Activated CD4-positive, alpha-beta T cell treated with anti-CD3 and anti-CD28 coated beads for 24 hours (primary cell): ENCODE results near the gene NPC1L1.

ENCODE experiments used
- DNase-seq, 2 donors: peaks; one replicate each; pipeline ENCODE4 v3.0.0-alpha.2; 2020; ENCODE audit warnings: low read depth in 2 of 2

Gene NPC1L1

DNA sequence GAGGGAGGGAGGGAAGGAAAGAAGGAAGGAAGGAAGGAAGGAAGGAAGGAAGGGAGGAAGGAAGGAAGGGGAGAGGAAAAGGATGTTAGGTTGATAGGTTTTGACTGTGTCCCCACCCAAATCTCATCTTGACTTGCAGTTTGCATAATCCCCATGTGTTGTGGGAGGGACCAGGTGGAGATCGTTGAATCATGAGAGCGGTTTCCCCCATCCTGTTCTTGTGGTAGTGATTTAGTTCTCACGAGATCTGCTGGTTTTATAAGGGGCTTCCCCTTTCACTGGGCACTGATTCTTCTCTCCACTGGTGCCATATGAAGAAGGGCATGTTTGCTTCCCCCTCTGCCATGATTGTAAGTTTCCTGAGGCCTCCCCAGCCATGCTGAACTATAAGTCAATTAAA is 35.5 kb downstream of the NPC1L1 start:
- DNase-seq = no peak

DNA sequence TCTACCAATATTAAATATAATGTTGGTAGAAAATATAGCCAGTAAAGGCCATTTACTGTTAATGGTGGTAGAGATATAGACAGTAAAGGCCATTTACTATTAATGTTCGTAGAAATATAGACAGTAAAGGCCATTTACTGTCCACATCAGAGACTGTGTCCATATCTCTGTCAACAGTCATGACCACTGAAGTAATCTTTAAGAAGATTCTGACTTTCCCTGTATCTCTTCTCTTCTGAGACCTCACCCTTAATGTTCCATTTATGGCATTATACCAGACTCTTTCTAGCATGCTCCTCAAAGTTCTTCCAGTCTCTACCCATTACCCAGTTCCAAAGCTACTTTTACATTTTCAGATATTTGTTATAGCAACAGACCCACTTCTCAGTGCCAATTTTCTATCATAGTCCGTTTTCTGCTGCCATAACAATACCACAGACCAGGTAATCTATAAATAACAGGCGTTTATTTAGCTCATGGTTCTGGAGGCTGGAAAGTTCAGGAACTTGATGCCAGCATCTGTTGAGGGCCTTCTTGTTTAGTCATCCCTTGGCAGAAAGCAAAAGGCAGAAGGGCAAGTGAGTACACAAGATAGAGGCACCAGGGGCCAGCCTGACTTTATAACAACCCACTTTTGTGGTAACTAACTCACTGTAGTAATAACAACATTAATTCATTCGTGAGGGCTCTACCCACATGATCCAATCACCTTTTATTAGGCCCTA is 42.7 kb downstream of the NPC1L1 start:
- DNase-seq = no peak

DNA sequence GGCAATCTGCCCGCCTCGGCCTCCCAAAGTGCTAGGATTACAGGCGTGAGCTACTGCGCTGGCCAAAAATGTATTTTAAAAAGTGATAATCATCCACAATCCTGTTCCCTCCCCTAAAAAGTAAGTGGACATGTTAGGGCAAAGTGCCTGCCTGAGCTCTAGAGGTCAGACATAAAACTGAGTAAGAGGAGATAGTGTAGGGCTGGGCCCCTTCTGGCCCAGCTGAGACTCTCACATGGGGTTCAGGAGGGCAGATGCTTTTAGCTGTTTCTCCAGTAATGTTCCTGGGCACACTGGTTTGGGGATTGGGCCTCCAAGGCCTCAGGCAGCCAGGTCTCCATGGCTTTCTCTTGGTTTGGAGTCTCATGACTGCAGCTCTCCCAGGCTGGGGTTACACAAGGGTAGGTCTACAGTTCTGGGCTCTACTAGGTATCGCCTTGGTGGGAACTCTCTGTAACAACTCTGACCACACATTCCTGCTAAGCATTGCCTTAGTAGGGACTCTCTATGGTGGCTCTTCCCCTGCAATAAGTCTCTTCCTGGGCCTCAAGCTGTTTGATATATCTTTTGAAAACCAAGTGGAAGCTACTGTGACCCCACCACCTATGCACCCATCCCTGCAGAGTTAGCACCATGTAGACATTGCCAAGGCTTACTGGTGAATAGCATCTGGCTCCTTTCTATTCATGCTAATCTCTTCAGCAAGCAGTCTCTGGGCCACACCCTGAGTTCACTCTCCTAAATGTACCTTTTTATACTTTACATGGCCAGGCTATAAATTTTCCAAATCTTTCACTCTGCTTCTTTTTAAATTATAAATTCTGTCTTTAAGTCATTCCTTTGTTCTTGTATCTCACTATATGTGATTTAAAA is 43.7 kb downstream of the NPC1L1 start:
- no peak for DNase-seq

DNA sequence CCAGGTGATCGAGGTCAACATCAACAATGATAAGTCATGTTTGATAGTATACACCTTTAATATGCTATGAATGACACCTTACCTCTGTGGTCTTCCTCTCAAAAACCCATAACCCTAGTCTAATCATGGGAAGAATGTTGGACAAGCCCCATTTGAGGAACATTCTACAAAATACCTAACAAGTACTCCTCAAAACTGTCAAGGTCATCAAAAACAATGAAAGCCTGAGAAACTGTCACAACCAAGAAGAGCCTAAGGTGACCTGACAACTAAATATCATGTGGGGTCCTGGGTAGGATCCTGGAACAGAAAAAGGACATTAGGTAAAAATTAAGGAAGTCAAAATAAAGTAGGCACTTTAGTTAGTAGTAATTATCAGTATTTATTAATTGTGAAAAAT is 44.7 kb downstream of the NPC1L1 start:
- no peak for DNase-seq

DNA sequence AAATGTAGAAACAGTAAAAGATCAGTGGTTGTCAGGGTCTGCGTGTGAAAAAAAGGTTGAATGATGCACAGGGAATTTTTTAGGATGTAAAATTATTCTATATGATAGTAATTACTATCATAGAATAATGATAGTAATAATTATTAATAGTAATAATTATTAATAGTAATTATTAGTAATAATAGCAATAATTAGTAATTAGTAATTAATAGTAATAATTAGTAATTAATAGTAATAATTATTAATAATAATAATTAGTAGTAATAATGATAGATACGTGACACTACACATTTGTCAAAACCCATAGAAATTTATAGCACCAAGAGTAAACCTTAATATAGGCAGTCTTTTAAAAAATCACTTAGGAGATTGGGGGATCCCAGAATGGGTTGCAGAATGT is 46.2 kb downstream of the NPC1L1 start:
- DNase-seq = no peak

DNA sequence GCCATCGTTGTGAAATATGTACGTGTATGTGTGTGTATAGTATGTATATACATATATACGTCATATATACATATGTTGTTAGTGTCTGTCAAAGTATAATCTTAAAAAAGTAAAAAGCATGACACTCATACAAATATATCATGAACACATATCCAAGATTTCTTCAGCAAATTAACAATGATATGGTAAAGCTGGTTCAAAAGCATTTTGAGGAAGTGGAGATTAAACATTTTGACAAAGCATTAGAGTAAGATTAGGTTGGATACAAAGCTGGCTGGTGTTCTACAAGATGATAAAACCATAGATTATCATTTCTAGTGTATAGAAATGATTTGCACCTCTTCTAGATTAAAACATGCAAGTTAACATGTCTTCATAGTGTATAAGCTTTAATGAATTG is 49.9 kb downstream of the NPC1L1 start:
- no peak for DNase-seq

DNA sequence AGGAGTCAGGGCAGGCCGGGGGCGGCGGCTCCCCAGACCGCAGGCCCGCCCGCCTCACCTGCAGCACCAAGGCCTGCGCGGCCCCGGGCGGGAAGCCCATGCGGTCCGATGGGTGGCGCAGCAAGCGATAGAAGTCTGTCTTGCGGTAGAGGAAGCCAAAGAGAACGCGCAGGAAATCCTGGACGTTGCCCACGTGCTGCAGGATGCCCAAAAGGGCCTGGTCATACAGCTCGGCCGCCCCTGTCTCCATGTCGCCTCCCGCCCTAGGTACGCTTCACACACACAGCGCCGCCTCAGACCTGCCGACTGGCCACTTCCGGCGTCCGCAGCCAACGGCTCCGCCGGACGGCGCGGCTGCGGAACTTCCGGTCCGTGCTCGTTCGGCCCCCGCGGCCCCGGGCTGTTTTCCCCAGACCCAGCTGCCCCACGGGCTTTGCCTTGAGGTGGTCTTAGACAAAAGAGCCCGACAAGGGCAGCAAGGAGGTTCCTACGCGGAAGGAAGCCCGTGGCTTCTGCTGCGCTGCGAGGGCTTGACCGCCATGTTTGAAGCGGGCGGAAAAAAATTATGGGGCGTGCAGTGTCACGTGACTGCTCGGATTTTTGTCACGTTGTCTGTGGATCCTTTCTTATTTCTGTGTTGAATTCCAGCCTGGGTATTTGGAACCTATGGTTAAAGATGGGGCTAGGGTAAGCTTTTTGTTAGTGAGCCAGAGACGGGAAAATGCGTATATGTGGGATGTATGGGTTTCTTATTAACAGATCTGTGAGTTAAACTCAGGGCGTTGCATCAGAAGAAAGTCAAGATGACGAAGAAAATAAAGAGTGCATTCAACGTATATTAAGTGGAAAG is 50.6 kb downstream of the NPC1L1 start, which contains the start of gene NUDCD3:
NUDCD3 (minus strand) TSS at position 308 of the 850 bp plus-strand sequence; CDS start at position 250, 58 bp downstream.
- peak; percentile 68 to 71 for DNase-seq

DNA sequence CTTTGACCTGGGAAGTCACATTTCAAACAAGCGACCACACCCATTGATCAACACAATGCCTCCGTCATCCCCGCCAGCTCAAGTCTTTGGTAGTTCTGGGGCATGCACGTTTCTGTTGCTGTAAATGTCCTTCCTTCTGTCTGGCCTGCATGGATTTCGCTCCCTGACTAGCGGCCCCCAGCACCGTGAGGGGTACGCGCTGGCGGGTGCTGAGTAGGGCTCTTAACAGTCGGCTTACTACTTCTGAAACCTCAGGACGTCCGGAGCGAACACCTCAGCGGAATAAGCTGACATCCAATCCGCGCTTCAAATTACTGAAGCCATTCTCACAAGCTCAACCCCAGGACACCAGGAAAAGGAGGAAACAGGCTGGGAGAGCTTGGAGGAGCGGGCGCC is 51.2 kb downstream of the NPC1L1 start:
- DNase-seq = peak; percentile 6 to 12

DNA sequence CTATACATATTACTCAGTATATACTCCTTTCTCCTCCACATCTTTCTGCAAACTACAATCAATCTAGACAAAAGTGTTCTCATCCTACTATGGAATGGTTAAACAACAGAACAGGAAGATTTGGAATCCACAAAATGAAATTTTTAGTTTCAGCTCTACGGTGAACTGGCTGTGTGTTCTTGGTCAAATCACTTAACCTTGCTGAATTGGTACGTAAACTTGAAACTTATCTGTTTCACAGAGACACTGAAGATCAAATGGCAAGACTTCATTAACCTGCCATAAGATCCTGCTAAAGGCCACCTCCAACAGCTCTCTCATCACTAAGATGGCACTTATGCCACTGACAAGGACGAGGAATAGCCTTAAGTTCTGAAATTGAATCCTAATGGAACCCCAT is 52.2 kb downstream of the NPC1L1 start:
- DNase-seq = no peak

DNA sequence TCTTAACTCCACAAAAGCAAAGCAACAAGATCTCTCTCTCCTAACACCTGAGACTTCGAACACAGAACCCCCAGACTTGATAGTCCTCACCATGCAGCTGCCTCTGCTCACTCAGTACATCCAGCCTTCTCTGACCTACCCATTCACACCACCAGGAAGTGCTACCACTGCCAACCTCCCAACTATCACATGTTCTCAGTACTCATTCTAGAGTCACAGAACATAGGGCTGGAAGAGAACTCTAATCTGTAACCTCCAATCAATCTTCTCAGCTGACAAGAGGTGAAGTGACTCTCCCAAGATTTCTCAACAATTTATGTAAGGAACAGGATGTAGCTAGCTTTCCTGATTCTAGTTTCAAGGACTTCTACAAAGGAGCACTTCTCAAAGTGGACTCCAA is 54.4 kb downstream of the NPC1L1 start:
- DNase-seq = no peak

DNA sequence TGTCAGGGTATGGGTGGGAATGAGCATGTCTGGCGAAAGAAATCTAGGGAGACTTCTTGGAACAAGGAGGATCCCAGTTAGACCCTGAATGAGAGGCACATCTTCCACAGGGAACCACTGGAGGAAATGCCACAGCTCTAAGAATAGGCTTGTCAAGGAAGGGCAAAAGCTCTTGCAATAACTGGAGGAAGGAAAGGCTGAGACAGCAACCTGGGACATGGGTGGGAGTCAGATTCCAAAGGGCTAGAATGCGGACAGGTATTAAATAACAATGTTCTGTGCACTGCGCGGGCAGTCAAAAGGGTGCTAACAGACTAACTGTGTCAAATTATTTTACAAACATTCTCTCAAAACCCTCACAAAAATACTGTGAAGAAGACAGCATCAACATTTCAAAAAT is 55.1 kb downstream of the NPC1L1 start:
- DNase-seq = no peak

DNA sequence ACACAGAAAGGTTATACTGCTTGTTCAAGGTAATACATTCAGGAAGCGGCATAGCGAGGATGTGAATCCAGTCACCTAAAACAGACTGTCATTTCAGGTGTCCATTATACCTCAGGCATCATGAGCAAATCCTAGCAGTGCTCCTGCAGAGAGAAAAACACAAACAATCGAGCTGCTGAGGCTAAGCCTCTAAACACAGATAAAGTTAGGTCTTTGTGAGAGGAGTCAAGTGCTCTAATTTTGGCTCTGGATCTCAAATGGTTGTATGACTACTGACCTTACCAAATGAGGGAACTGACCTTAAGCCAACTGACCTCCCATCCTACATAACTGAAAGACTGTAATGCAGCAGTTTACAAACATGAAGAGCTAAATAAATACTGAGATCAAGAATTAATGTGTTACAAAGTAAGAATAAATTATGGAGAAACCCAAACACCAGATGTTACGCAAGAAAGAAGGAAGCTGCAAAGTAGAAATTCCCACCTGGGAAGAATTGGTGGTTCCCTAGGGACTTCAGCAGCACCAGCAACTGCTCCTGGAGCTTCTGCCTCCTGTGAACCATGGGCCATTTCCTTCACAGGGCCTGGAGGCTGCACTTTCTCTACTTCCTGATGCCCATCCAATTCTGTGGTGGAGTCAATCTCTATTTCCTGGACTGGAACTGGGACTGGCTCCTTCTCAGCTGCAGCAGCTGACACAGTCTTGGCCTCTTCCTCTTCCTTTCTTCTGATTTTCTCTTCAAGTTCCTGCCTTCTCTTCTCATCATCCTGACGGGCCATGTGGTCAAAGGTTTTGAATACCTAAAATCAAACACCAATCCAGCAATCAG is 56.4 kb downstream of the NPC1L1 start:
- no peak for DNase-seq

DNA sequence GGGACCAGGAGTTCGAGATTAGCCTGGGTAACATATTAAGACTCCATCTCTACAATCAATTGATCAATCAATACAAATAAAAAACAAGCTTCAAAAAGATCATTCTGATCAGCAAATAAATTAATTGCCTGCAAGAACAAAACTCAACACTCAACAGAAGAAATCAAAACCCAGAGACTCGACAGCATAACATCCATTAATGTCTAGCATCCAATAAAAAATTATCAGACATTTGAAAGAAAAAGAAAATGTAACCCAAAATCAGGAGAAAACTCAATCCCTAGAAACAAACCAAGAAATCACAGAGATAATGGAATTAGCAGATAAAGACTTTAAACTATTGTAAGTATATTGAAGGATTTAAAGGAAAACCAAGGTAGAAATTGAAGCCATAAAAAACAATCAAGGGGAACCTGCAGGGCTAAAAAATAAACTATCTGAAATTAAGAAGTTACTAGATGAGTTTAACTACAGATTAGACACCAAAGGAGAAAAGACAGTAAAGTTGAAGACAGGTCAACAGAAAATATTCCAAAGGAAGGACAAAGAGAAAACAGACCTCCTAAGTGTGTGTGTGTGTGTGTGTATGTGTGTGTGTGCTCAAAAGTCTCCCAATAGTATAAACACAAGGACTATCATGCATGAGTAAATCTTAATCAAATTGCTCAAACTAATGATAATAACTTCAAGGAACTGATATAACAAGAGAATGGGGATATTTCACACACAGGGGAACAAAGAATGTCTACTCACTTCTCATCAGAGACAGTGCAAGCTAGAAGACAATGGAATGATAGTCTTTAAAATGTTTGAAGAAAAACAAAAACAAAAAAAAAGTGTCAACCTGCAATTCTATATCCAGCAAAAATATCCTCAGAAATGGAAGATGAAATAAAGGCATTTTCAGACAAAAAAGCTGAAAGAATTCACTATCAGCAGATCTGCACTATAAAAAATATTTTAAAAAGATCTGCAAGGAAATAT is 58.3 kb downstream of the NPC1L1 start:
- no peak for DNase-seq

DNA sequence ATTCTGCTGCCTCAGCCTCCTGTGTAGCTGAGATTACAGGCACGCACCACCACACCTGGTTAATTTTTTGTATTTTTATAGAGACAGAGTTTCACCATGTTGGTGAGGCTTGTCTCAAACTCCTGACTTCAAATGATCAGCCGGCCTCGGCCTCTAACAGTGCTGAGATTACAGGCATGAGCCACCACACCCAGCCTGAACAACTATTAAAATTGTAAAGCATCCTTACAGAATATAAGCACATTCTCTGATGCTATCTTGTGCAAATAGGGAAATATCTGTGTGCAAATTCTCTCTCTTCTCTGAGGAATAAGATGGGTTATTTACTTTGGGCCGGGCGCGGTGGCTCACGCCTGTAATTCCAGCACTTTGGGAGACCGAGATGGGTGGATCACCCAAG is 63.2 kb downstream of the NPC1L1 start:
- no peak for DNase-seq

DNA sequence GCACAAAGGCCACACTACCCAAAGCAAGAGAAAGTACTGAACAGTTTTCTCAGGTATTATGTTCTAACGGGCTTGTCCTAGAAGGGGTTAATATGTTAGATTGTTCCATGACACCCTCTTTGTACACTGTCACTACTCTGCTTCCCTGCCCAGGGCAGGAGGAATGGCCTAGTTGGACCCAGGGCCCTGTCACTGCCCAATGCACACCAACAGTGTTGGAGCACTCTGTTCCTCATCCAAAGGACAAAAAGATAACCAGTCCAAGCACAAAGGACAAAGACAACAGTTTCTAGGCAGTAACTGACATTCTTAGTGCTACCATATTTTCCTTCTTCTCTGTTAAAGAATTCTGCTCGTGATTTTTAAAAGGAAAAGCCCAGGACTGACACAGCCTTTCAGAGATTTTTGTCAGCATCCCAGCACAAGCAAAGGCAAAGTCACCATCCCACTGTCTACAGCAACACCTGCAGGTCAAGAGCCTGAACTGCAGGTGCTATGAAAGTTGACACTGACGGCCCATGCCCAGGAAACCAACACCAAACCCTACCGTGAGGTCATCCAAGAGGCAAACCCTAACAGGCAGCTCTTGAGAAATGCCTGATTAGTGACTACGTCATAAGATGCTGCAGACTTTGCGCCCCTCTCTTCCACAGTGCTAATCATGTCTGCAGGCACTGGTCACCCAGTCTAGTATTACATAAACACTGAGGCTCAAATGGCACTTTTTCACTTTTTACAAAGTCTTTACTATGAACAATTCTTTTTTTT is 63.9 kb downstream of the NPC1L1 start:
- peak; percentile 20 to 29 for DNase-seq

DNA sequence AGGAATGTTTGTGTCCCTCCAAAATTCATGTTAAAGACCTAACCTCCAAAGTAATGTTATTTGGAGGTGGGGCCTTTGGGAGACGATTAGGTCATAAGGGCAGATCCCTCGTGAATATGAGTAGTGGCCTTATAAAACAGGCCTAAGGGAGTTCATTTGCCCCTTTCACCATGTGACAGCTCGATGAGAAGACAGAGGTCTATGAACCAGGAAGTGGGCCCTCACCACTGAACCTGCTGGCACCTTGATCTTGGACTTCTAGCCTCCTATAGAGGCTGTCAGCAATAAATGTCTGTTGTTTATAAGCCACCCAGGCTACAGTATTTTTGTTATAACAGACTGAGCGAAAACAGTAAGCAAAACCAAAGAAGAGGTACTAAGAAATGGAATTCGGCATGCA is 64.8 kb downstream of the NPC1L1 start:
- DNase-seq = no peak

DNA sequence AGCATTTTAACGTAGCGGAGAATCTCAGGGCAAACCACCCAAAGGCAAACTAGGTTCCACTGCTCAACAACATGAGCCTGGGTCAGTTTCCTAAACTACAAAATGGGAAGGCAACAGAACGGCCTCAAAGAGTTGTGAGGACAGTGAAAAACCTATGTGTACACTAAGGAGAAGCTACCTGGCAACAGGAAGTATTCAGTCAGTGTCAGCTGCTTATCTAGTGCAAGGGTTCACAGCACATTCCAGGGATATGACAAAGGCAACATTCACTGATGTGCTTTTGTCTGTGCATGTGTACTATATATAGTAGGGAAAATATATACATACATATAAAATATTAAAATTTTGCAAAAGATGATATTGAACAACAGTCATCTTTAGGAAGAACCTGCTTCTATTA is 67.8 kb downstream of the NPC1L1 start:
- no peak for DNase-seq

DNA sequence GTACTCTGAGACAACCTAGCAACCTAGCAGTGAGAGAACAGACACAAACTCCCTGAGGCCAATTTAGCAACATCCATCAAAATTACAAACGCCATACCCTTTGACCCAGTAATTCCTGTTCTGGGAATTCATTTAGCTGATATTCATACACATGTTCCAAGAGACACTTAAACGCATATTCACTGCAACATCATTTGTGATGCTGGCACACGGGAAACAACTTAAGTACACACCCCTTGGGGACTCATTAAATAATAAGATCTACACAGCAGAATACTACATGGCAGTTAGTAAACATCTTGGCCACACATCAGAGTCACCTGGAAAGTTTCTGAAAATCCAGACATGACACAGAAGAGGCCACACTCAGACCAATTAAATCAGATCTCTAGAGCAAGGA is 68.3 kb downstream of the NPC1L1 start:
- no peak for DNase-seq

DNA sequence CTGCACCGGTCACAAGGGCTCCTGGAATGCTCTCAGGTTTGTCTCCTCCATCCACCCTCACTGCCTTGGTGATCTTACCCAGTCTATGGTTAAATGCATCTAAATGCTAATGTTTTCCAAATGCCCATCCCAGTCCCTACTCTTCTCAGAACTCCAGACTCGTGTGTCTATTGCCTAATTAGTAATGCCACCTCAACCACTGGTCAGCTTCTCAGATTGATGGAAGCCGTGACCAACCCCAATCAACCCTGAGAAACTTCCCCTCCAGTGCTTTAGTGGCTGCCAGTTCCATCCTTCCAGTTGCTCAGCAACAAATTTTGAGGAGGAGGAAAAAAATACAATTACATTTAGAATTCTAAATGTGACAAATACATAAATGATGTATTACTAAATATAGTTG is 69.3 kb downstream of the NPC1L1 start:
- no peak for DNase-seq
